AG09309 (cell line): ENCODE data around the gene LY9.

Experiments
- DNase-seq: peaks from one replicate; pipeline ENCODE4 v3.0.0-alpha.2; 2010; ENCODE audit warnings: low read depth
- H3K4me3 ChIP-seq: 2 replicates; pipeline ENCODE4 v1.5.1; 2011; ENCODE audit warnings: mild to moderate bottlenecking, low read depth, low read length, moderate library complexity; ENCODE audit not compliant: control insufficient read depth
- TF ChIP-seq, protein P1 (sequence below): IDR thresholded peaks from 2 replicates; pipeline ENCODE4 v1.5.1; 2011; ENCODE audit warnings: mild to moderate bottlenecking, low read depth, low read length, inconsistent platforms; ENCODE audit not compliant: insufficient read depth, control insufficient read depth; ENCODE audit errors: missing control alignments

LY9 gene

DNA sequence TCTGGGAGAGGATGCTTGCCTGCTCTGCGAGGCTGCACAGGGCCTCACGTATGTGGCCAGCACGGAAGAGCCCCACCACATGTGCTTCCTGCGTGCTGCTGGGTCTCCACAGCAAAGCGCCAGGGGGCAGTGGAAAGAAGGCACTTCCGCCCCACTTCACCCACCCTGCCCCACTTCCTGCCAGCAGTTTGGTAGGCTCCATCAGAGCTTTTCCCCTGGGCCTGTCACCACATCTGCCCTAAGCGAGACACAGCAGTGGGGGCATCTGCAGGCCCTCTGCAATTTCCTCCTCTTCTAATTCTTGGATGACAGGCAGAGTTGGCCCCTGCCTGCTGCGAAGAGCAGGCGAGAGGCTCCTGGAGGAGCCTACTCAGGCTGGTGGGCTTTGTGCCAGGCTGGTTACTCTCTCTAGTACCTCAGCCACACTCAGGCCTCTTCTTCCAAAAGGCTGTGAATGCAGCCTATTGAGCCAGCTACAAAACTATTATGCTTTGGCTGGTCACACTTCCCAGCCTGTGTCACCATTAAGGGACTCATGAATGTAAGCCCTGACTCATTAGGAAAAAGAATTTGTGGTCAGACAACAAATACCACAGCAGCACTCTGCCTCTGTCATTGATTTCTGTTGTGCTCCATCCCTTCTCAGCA lies 41.7 kb downstream of the LY9 start:
- TF ChIP-seq, protein P1, sequence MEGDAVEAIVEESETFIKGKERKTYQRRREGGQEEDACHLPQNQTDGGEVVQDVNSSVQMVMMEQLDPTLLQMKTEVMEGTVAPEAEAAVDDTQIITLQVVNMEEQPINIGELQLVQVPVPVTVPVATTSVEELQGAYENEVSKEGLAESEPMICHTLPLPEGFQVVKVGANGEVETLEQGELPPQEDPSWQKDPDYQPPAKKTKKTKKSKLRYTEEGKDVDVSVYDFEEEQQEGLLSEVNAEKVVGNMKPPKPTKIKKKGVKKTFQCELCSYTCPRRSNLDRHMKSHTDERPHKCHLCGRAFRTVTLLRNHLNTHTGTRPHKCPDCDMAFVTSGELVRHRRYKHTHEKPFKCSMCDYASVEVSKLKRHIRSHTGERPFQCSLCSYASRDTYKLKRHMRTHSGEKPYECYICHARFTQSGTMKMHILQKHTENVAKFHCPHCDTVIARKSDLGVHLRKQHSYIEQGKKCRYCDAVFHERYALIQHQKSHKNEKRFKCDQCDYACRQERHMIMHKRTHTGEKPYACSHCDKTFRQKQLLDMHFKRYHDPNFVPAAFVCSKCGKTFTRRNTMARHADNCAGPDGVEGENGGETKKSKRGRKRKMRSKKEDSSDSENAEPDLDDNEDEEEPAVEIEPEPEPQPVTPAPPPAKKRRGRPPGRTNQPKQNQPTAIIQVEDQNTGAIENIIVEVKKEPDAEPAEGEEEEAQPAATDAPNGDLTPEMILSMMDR, result no peak
- H3K4me3 ChIP-seq, result no peak overlapping the region
- no peak for DNase-seq

DNA sequence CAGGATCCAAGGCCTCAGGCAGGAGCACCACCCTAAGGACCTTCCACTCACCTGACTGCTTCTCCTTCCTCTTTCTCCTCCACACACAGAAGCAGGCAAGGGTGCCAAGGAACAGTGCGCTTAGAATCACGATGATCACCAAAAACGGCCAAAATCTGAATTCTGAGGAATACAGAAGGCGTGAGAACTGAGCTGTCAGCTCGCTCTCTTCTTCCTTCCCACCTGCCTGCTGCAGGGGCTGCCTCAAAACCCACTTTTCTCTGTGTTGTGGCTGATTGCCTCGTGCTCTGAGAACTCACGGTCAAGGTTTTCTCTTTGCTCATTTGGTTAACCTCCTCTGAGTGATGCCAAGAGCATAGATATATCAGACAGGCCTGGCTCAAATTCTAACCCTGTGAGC lies 42.9 kb downstream of the LY9 start:
- no peak for DNase-seq
- TF ChIP-seq, protein P1, result no peak
- H3K4me3 ChIP-seq, result no peak overlapping the region

- DNase-seq, result no peak
- no peak overlapping the region for H3K4me3 ChIP-seq
- TF ChIP-seq, protein P1, result no peak
Observed at GRCh38 chr1:160839746-160840145, 43.8 kb downstream of the LY9 start.

- no peak overlapping the region for H3K4me3 ChIP-seq
- TF ChIP-seq, protein P1, result no peak
- no peak for DNase-seq
Observed at GRCh38 chr1:160841079-160841478, 45.1 kb downstream of the LY9 start.

DNA sequence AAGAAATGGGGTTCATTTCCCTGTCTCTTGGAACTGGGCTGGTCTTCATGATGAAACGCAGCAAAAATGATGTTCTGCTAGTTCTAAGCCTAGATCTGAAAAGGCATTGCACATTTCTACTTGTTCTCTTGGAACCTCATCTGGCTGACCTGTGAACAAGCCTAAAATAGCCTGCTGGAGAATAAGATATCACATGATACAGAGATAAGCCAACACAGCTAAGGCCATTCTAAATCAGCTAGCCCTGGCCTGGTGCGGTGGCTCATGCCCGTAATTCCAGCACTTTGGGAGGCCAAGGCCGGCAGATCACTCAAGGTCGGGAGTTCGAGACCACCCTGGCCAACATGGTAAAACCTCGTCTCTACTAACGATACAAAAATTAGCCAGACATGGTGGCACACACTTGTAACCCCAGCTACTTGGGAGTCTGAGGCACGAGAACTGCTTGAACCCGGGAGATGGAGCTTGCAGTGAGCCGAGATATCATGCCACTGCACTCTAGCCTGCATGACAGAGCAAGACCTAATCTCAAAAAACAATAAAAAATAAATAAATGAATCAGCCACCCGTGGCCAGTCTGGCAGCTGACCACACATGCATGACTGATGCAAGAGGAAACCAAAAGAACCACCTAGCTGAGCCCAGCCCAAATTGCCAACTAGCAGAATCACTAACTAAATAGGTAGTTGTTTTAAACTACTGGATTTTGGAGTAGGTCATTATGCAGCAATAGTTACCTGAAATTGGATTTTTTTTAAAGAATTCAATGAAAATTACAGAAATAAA lies 48.7 kb downstream of the LY9 start:
- TF ChIP-seq, protein P1, result no peak
- no peak for DNase-seq
- H3K4me3 ChIP-seq, result no peak overlapping the region

DNA sequence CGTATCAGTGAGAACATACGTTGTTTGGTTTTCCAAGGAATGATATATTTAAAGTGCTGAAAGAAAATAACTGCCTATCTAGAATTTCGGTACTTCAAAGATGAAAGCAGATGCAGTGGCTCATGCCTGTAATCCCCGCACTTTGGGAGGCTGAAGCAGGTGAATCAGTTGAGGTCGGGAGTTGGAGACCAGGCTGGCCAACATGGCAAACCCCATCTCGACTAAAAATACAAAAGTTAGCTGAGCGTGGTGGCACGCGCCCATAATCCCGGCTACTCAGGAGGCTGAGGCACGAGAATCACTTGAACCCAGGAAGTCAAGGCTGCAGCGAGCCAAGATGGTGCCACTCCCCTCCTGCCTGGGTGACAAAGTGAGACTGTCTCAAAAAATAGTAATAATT lies 50.3 kb downstream of the LY9 start:
- H3K4me3 ChIP-seq, result no peak overlapping the region
- no peak for DNase-seq
- TF ChIP-seq, protein P1, result no peak
